DMS 273 (cell line): ENCODE data around the gene CBX6.
A peak's percentile ranks its signal among the peaks of the same experiment; 100 is the strongest.

Experiments used
- DNase-seq: peaks from one replicate; lab custom pipeline; 2025; ENCODE audit not compliant: unreplicated experiment; lab: John Stamatoyannopoulos, UW

CBX6 gene

GRCh38 chr22:38841211-38841610, 30.8 kb downstream of the CBX6 start:
- peak; percentile 46 for DNase-seq

DNA sequence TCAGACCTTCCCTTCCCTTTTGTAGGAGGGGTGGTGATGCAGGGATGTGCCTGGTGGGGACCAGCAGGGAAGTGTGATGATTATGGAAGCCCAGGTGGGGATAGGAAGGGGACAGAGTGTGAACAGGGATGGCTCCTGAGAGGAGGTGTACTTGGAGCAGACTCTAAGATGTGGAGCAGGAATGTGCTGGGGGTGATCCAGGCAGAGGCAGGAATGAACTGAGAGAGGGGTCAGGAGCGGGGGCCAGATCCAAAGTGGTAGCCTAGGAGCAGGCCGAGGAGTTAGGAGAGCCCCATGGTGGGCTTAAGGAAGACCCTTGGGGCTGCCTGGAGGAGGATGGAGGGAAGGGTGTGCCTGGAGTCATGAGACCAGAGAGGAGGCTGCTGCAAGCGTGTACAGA, 31.9 kb downstream of the CBX6 start:
- no peak for DNase-seq

DNA sequence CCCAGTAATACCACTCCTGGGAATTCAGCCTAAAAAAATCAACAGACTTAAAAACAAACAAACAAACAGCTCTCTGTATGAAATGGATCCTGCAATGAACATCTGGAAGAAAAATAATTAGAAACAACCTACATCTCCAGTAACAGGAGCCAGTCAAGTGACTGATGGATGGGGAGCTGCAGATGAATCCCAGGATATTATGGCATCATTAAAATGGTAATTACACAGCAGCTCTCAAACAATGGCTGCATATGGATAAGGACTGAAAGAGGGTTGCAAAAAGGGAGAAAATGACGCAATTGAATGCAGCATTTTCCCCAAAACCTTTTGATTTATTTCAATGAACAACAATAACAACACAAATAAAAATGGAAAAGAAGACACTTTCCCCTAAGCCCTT, 32.3 kb downstream of the CBX6 start:
- DNase-seq, result no peak

DNA sequence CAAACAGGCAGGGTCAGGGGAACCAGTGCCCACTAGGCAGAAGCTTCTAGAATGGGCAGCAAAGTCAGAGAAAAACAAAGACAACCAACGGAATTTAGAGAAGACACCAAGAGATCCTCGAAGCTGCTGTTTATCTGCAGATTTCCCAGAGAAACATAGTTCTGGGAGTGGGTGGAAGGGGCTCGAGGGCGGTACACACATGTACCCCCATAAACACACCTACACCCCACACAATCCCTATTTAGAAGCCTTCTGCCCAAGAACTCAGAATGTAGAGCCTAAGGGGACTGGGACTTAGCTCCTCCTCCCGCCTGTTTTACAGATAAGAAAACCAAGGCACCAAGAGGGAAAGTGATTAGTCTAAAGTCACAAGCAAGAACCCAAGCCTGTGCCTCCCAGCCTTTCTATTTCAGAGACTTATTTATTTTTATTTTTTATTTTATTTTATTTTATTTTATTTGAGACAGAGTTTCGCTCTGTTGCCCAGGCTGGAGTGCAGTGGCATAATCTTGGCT, 34.5 kb downstream of the CBX6 start:
- no peak for DNase-seq

- no peak for DNase-seq
Measured at GRCh38 chr22:38835888-38836301, 36.1 kb downstream of the CBX6 start.

DNA sequence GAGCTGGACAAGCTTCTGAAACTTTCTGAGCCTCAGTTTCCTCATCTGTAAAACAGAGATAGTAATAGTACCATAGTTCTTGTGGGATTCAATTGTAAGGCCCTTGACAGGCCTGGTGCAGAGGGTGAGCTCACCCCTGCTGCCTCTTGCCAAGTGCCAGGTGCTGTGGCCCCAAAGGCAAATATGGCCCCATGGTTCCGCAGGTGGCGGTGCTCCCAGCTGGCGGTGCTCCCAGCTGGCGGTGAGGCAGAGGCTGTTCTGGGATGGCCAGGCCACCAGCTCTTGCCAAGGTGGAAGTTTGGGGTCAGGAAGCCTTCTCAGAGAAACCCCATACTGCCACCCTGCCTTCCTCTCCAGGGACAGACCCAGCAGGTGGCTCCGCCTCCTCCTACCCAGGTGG, 37.0 kb downstream of the CBX6 start:
- no peak for DNase-seq

- peak; percentile 24 for DNase-seq
Measured at GRCh38 chr22:38834215-38834953, 37.6 kb downstream of the CBX6 start.

GRCh38 chr22:38833061-38833460, 39.0 kb downstream of the CBX6 start:
- no peak for DNase-seq

DNA sequence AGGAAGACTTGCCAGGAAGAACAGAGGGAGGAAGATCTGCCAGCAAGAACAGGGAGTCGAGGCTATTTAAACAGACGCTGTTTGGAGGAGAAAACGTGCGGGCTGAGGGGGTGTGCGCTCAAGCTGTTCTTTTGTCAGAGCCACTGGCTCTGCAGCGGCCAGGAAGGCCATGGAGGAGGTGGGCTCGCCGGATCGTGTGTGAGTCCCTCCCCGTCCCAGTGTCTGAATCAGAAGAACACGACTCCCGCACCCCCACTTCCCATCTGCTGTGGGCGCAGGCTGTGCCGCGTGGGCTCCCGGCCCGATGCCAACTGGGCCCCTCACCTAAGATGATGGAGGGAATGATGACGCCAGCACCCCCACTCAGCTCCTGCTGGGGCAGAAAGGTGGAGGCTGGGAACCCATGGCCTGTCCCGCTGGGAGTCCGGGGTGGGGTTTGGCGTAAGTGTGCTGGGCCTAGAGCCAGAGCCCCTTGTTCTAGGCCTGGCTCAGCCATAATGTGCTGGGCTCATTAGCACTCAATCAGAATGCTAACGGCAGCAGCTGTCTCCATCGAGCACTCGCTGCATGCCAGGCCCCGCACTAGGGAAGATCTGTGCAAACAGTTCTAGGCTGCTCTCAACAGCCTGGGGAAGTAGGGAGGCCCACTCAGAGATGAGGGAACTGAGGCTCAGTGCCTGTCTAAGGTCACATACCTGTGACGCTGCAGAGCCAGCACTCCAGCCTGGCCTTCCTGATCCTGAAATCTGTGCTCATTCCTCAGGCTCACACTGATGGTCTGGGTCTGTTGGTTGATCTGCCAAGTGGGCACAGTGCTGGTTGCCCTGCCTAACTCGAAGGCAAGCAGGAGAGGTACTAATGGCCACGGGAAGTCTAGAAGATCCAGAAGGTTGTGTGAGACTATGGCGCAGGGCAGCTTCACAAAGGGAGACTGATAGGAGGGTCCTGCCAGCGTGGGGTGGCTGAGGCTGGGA, 39.7 kb downstream of the CBX6 start:
- peak; percentile 91 for DNase-seq

- DNase-seq, result no peak
Measured at GRCh38 chr22:38831166-38831945, 40.7 kb downstream of the CBX6 start.

GRCh38 chr22:38830845-38831108, 41.2 kb downstream of the CBX6 start:
- DNase-seq, result no peak

DNA sequence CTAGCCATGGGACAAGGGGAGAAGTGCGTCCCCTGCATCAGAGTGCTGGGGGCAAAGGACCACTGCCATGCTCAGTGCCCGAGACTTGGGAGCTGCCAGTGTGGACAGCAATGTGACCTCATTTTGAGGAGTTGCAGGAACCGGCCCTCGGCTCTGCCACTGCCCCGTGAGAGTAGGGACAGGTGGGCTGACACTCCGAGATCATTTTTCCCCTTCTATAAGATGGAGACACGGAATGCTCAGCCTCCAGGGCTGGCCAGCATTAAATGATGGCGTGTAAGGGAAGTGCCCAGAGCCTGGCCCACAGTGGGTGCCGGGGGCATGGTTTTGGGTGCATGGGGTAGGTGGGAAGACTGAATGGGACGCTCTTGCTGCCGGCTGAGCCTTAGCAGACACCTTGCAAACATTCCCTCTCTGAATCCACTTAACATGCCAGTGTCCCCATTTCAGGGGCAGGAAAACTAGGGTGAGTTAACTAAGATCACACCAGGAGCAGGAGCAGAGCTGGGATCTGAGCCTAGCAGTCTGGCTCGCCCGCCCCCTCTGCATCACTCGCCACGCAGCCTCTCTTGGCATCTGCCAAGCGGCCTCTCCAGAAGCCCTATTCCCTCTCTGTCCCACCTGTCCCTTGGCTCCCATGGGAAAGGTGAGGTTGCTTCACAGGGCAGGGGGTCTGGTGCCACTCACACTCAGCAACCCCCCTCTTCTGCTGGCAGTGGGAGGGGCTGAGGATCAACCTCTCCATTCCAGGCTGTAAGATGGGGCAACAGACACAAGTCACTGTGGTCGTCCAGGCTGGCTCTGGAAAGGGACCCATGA, 41.8 kb downstream of the CBX6 start:
- DNase-seq, result no peak

DNA sequence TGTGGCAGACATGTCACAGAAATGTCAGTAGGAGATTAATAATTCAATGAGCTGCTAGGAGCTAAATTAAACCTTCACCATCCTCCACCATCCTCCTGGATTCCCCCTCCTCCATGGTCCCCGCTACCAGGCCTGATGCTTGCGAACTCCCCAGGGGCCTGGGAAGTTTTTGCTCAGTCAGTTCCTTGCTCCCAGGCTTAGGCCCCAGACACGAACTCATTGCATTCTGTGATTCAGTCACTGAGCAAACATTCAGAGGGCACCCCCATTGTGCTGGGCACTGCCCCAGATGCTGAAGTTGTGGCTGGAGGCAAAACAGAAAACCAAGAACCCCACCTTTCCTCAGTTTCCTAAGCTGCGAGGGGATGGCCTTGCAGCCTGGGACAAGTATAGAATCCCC, 42.5 kb downstream of the CBX6 start:
- DNase-seq, result no peak

- no peak for DNase-seq
Measured at GRCh38 chr22:38828616-38829205, 43.3 kb downstream of the CBX6 start.

GRCh38 chr22:38828191-38828590, 43.8 kb downstream of the CBX6 start:
- peak; percentile 61 for DNase-seq

- no peak for DNase-seq
Measured at GRCh38 chr22:38827510-38827909, 44.5 kb downstream of the CBX6 start.

DNA sequence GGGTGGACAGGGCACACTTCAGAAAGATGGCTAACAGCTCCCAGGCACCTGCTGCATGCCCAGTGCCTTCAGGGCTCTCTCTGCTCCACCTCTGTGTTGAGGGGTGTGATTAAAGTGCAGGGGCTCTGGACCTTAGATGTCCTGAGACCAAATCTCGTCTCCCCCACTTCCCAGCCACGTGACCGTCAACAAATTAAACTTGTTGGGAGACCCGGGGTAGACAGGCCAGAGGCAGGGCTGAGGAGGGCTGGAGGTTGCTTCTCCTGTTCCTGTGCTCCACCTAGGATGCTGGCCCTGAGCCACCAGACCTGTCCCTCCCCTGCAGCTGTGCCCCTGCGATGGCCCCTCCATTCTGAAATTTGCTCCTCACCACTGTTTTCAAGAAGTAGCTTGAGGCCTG, 45.2 kb downstream of the CBX6 start:
- DNase-seq, result no peak

GRCh38 chr22:38826386-38826785, 45.6 kb downstream of the CBX6 start:
- no peak for DNase-seq

GRCh38 chr22:38824585-38824984, 47.4 kb downstream of the CBX6 start:
- DNase-seq, result peak; percentile 75

- no peak for DNase-seq
Measured at GRCh38 chr22:38823637-38824036, 48.4 kb downstream of the CBX6 start.
